HEK293T (cell line): Measurements from ENCODE around the gene OR2D3.
"Not testable (repeated sequence)": the region's sequence is repeated elsewhere in the genome, so short reads cannot be mapped to it uniquely, and the experiment has no call there.

Experiments used
- CTCF ChIA-PET: fragments of 350-600 bp; formaldehyde crosslinking; extraction: SDS; loops from one replicate; lab custom pipeline; 2021; ENCODE audit warnings: antibody characterized with exemption, inconsistent platforms; lab: Yijun Ruan, JAX
- POLR2A ChIA-PET: fragments of 350-600 bp; formaldehyde crosslinking; extraction: SDS; loops from one replicate; lab custom pipeline; 2020; ENCODE audit warnings: antibody characterized with exemption, inconsistent platforms; lab: Yijun Ruan, JAX
- DNase-seq: peaks from one replicate; pipeline ENCODE4 v3.0.0; 2012; ENCODE audit warnings: mixed read lengths; ENCODE audit errors: extremely low spot score
- ARNT ChIP-seq: fragments of 450-650 bp; IDR thresholded peaks from 2 replicates; pipeline ENCODE4 v1.6.1; 2017; ENCODE audit warnings: mild to moderate bottlenecking
- BHLHE40 ChIP-seq: fragments of 450-650 bp; IDR thresholded peaks from 2 replicates; pipeline ENCODE4 v1.6.1; 2016; ENCODE audit warnings: mild to moderate bottlenecking, moderate library complexity, borderline replicate concordance
- CTBP1 ChIP-seq: fragments of 450-650 bp; IDR thresholded peaks from 2 replicates; pipeline ENCODE4 v1.6.1; 2016; ENCODE audit warnings: borderline replicate concordance
- ELF4 ChIP-seq: fragments of 450-650 bp; IDR thresholded peaks from 2 replicates; pipeline ENCODE4 v1.6.1; 2017; ENCODE audit warnings: antibody characterized with exemption
- FOXA1 ChIP-seq: fragments of 450-650 bp; IDR thresholded peaks from 2 replicates; pipeline ENCODE4 v1.6.1; 2016; ENCODE audit warnings: mild to moderate bottlenecking
- FOXK2 ChIP-seq: fragments of 450-650 bp; IDR thresholded peaks from 2 replicates; pipeline ENCODE4 v1.6.1; 2016; ENCODE audit warnings: mild to moderate bottlenecking
- FOXM1 ChIP-seq: fragments of 450-650 bp; IDR thresholded peaks from 2 replicates; pipeline ENCODE4 v1.6.1; 2017; ENCODE audit warnings: mild to moderate bottlenecking, borderline replicate concordance
- HDGF ChIP-seq: fragments of 450-650 bp; IDR thresholded peaks from 2 replicates; pipeline ENCODE4 v1.6.1; 2017; ENCODE audit warnings: antibody characterized with exemption, borderline replicate concordance
- L3MBTL2 ChIP-seq: fragments of 450-650 bp; conservative IDR thresholded peaks from 2 replicates; pipeline ENCODE4 v1.6.1; 2016; ENCODE audit warnings: mild to moderate bottlenecking
- LEF1 ChIP-seq: fragments of 450-650 bp; IDR thresholded peaks from 2 replicates; pipeline ENCODE4 v1.6.1; 2017; ENCODE audit warnings: mild to moderate bottlenecking, borderline replicate concordance
- NFRKB ChIP-seq: fragments of 450-650 bp; IDR thresholded peaks from 2 replicates; pipeline ENCODE4 v1.6.1; 2016; ENCODE audit warnings: mild to moderate bottlenecking, moderate library complexity
- SP1 ChIP-seq: fragments of 450-650 bp; IDR thresholded peaks from 2 replicates; pipeline ENCODE4 v1.6.1; 2017
- SUZ12 ChIP-seq: fragments of 450-650 bp; IDR thresholded peaks from 2 replicates; pipeline ENCODE4 v1.6.1; 2016; ENCODE audit warnings: mild to moderate bottlenecking
- TARDBP ChIP-seq: fragments of 450-650 bp; IDR thresholded peaks from 2 replicates; pipeline ENCODE4 v1.6.1; 2016
- ZNF384 ChIP-seq: fragments of 450-650 bp; IDR thresholded peaks from 2 replicates; pipeline ENCODE4 v1.6.1; 2016
- TF ChIP-seq, protein P1 (sequence below): fragments of 450-650 bp; IDR thresholded peaks from 2 replicates; pipeline ENCODE4 v1.6.1; 2016

OR2D3 gene

DNA sequence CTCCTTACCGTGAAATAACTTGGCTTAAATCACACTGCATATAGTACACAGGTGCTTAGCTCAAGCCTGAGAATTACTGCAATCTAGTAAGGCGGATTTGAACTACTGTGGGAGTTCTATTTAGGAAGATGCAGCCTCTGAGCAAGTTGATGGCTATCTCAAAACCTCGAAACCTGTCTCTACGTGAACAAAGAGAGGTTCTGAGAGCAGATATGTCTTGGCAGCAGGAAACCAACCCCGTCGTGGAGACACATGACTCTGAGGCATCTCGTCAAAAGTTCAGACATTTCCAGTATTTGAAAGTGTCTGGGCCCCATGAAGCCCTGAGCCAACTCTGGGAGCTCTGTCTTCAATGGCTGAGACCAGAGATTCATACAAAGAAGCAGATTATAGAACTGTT is 11.3 kb downstream of the OR2D3 start:
- TF ChIP-seq ELF4, result no peak
- TF ChIP-seq ZNF384, result no peak
- no peak for TF ChIP-seq HDGF
- no peak for TF ChIP-seq FOXK2
- TF ChIP-seq ARNT, result no peak
- TF ChIP-seq L3MBTL2, result no peak
- no peak for TF ChIP-seq FOXA1
- TF ChIP-seq LEF1, result no peak
- no peak for TF ChIP-seq NFRKB
- no peak for TF ChIP-seq TARDBP
- no peak for TF ChIP-seq BHLHE40
- TF ChIP-seq SP1, result no peak
- no peak for DNase-seq
- ChIA-PET POLR2A (no interaction called here), CTCF (no interaction called here)

DNA sequence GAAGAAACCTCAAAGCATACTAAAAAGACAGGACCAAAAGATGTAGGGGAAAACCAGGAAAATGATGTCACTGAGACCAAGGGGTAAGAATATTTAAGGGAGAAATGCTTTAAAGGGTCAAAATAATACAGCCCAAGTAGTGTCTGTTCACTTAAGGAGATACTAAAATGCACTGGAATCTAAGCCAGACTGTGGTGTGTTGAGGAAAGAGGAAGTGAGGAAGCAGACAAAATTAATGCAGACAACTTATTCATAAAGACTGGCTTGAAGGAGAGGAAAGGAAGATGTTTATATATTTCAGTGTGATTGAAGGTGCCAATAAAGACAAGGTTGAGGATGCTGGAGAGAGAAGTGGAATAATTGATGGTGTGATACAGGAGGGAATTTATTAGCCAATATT is 21.2 kb downstream of the OR2D3 start:
- DNase-seq, result no peak
- ChIA-PET POLR2A (no interaction called here), CTCF (no interaction called here)
- TF ChIP-seq, protein P1, sequence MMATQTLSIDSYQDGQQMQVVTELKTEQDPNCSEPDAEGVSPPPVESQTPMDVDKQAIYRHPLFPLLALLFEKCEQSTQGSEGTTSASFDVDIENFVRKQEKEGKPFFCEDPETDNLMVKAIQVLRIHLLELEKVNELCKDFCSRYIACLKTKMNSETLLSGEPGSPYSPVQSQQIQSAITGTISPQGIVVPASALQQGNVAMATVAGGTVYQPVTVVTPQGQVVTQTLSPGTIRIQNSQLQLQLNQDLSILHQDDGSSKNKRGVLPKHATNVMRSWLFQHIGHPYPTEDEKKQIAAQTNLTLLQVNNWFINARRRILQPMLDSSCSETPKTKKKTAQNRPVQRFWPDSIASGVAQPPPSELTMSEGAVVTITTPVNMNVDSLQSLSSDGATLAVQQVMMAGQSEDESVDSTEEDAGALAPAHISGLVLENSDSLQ, result no peak

DNA sequence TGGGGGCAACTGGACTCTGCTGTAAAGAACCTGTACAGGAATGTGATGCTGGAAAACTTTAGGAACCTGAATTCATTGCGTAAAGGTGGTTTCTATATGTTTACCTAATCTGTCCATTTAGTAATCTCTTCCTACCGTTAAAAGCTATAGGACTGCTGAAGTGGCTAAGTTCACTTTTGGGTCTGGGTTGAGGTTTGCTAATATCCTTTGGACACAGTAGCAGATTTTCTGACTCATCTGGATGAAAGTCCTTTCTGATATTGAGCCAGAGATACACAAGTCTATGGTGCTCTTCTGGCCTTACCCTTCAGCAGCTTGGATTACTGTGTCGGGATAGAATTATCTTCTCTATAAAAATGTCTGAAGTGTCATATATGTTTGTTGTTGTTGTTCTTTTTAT is 22.3 kb downstream of the OR2D3 start:
- DNase-seq, result no peak
- CTCF ChIA-PET, result no interaction called here
- TF ChIP-seq NFRKB, result no peak
- no peak for TF ChIP-seq TARDBP
- TF ChIP-seq FOXK2, result no peak
- TF ChIP-seq SUZ12, result no peak
- TF ChIP-seq SP1, result no peak
- no peak for TF ChIP-seq FOXA1
- POLR2A ChIA-PET, result no interaction called here

DNA sequence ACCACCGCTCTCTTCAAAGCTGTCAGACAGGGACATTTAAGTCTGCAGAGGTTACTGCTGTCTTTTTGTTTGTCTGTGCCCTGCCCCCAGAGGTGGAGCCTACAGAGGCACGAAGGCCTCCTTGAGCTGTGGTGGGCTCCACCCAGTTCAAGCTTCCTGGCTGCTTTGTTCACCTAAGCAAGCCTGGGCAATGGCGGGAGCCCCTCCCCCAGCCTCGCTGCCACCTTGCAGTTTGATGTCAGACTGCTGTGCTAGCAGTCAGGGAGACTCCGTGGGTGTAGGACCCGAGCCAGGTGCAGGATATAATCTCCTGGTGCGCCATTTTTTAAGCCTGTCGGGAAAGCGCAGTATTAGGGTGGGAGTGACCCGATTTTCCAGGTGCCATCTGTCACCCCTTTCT is 33.4 kb downstream of the OR2D3 start:
- DNase-seq, CTCF ChIA-PET, POLR2A ChIA-PET: not testable (repeated sequence)

DNA sequence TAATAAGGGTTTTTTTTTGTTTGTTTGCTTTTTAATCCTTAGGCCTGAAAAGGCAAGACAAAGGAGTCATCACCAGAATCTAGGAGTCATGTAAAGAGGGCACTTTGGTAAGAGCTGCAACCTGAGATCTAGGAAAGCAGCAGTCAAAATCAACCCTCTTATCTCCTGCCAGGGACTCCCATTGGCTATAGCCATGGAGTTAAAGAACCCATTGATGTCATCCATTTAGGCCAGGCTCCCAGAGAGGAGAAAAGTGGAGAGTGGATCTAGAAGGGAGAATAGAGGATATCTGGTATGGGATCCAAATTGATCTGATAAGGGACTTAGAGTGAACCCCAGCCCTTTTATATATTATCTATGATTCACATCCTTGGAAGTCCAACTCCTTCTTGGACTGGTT is 41.3 kb downstream of the OR2D3 start:
- ChIA-PET CTCF (no interaction called here), POLR2A (interaction anchor here (1.4 kb wide), 1 partner anchor 36 kb away, joined by 5 read pairs; the partner anchor contains the start of gene ZNF215)
- TF ChIP-seq CTBP1 (no peak), ELF4 (no peak), FOXA1 (no peak), BHLHE40 (no peak), ZNF384 (no peak), NFRKB (no peak), L3MBTL2 (no peak), SUZ12 (no peak), TARDBP (no peak), SP1 (no peak), ARNT (no peak), LEF1 (no peak), FOXK2 (no peak), HDGF (no peak), FOXM1 (no peak)
- TF ChIP-seq, protein P1, result no peak
- DNase-seq, result no peak

DNA sequence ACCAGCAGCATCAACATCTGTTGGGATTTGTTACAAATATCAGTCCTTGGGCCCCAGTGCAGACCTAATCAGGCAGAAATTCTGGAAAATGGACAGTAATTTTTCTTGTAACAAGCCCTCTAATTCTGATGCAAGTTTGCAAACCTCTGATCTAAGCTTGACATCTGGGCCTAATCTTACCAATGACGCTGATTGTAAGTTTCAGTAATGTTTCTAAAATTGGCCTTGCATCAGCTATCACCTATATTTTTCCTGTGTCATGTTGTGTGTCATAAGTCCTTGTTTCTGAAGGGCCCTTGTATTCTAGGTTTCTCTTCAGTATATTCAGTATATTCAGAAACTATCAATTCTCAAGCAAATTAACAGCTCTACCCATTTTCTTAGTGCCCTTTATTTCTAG is 41.9 kb downstream of the OR2D3 start:
- ChIA-PET CTCF (no interaction called here), POLR2A (no interaction called here)
- TF ChIP-seq CTBP1 (no peak), L3MBTL2 (no peak), SP1 (no peak), HDGF (no peak), TARDBP (no peak)
- no peak for DNase-seq

DNA sequence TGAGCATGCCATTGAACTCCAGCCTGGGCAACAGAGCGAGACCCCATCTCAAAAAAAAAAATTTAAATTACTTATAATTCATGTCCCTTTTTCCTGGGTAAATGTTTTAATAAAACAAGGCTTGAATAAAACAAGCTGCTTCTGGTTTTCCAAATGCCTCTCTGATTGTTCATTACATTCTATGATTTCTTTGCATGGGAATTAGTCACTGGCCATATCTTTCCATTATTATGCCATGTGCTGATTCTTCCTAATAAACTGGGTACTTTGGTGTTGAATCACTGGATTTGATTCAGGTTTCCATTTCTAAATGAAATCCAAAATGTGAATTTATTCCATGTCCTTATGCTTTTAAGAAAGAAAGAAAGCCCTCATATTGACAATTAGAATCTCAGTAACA is 48.0 kb downstream of the OR2D3 start:
- ChIA-PET CTCF (no interaction called here), POLR2A (interaction anchor here (0.8 kb wide), 1 partner anchor 42 kb away, joined by 3 read pairs; the partner anchor contains the start of gene ZNF215)
- no peak for DNase-seq
- TF ChIP-seq SUZ12 (no peak), TARDBP (no peak), ELF4 (no peak), FOXA1 (no peak), BHLHE40 (no peak), CTBP1 (no peak), FOXK2 (no peak), NFRKB (no peak), SP1 (no peak), ZNF384 (no peak), LEF1 (no peak), L3MBTL2 (no peak), HDGF (no peak), ARNT (no peak), FOXM1 (no peak)
- TF ChIP-seq, protein P1, result no peak
